Measurements from ENCODE around the gene TMEM273. TPM values are rescaled to one million over a fixed set of nuclear protein-coding genes. Genes with fewer than 3 reads are reported as not detected.

Gene TMEM273
- total RNA-seq, 1 donor: not detected

DNA sequence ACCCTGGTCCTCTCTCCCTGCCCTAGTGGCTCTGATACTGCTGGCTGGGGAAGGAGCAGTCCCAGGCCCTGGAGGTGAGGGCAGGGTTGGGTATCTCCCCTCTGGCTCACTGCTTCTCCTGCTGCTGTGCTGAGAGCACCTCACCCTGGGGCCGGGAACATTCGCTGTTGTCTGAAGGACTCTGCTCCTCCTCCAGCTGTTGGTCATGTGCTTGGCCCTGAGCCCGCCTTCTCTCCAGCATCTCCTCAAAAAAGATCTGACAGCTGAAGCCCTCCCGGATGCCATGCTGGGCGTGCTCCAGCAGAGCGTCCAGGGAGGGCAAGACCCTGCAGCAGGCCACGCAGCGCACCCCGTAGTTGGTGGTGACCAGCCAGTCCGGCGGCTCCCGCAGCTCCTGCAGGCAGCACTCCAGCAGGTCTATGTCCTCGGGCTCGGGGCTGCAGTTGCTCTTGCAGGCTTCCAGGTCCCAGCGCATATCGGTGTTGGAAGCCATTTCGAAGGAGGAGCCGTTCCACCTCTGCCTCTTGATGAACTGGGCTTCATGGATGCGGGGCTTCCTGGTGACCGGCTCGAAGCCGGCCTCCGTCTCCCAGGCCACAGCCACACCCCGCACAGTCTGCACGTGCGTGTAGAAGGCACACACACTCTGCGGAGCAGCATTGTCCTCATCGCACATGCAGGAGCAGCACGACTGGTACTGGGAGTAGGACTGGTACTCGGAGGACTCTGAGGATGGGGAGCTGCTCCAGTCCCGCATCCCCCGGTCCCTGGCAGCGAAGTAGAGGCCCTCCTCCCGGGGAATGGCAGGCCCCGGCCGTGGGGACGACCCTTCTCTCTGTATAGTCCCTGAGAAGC is 56.5 kb downstream of the TMEM273 start:
- TF ChIP-seq, protein P1, sequence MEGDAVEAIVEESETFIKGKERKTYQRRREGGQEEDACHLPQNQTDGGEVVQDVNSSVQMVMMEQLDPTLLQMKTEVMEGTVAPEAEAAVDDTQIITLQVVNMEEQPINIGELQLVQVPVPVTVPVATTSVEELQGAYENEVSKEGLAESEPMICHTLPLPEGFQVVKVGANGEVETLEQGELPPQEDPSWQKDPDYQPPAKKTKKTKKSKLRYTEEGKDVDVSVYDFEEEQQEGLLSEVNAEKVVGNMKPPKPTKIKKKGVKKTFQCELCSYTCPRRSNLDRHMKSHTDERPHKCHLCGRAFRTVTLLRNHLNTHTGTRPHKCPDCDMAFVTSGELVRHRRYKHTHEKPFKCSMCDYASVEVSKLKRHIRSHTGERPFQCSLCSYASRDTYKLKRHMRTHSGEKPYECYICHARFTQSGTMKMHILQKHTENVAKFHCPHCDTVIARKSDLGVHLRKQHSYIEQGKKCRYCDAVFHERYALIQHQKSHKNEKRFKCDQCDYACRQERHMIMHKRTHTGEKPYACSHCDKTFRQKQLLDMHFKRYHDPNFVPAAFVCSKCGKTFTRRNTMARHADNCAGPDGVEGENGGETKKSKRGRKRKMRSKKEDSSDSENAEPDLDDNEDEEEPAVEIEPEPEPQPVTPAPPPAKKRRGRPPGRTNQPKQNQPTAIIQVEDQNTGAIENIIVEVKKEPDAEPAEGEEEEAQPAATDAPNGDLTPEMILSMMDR (IDR thresholded peaks at IDR 0.05; ENCODE audit: insufficient read depth, low read depth, low read length): no peak
- H3K4me3 ChIP-seq (ENCODE audit: low read depth, low read length): no peak overlapping the region
- DNase-seq (ENCODE audit: low read depth): no peak

DNA sequence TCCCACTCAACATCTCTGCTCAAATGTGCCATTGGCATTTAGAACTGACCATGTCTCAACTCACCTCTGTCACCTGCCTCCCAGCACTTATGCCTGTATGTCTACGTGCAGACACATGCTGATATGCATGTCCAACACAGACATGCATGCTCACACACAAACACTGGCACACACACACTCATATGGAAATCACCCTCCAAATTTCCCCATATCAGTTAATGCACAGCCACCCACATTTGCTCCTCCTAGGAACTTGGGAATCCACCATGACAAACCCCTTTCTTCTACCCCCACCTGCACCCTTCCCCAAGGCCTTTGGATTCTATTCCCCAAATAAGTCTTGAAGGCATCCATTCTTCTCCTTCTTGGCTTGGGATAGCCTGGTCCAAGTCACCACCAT is 58.8 kb downstream of the TMEM273 start:
- DNase-seq (ENCODE audit: low read depth): no peak
- TF ChIP-seq, protein P1 (IDR thresholded peaks at IDR 0.05; ENCODE audit: insufficient read depth, low read depth, low read length): no peak
- no peak overlapping the region for H3K4me3 ChIP-seq (ENCODE audit: low read depth, low read length)

DNA sequence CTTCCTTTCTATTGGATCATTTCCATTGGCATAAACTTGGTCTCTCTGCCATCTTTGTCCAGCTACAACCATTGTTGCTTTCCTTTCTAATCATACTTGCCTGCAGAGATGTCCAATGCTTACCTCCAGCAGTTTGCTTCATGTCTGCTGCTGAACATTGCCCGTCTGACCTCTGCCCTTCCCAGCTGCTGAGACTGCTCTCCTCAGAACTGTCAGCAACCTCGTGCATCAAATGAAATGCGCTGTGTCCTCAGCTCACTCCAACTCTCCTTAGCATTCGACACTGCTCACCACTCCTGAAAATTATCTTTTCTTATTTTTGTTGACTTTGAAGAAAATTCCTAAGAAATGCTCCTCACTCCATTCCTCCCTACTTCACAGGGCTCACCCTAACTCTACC is 59.3 kb downstream of the TMEM273 start:
- TF ChIP-seq, protein P1 (IDR thresholded peaks at IDR 0.05; ENCODE audit: insufficient read depth, low read depth, low read length): no peak
- no peak for DNase-seq (ENCODE audit: low read depth)
- no peak overlapping the region for H3K4me3 ChIP-seq (ENCODE audit: low read depth, low read length)

DNA sequence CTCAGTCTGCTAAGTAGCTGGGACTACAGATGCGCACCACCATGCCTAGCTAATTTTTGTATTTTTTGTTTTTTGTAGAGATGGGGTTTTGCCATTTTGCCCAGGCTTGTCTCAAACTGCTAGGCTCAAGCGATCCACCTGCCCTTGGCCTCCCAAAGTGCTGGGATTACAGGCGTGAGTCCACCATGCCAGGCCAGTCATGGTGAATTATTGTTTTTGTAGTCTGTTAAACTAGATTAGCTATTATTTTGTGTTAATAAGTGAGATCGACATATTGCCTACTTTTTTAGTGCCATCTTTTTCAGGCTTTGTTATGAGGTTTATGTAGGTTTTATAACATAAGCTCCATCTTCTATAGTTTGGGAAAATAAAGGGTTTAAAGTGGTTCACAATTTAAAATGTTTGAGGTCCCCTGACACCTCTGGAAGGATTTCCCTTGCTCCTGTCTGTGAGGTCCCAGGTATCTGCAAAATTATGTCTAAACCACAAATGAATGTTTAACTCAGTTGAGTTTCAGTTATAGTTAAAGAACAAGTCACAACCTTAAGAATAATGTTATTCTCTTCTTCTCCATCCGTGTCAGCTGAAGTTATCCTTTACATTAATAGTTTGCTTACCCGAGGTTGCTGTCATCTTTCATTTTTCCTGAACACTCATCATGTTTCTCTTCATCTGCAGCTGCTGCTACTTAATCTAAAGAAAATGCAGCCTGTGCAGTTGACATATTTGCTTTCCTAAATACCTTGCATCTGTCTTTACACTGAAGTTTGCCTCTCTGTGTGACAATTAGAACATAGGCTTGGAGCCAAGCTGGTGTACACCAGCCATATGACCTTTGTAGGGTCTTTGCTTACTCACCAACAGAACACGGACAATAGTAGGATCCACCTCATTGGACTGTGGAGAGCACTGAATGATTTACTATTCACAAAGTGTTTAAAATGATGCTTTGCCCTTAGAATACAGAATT is 63.9 kb downstream of the TMEM273 start:
- no peak overlapping the region for H3K4me3 ChIP-seq (ENCODE audit: low read depth, low read length)
- no peak for DNase-seq (ENCODE audit: low read depth)
- TF ChIP-seq, protein P1 (IDR thresholded peaks at IDR 0.05; ENCODE audit: insufficient read depth, low read depth, low read length): no peak

DNA sequence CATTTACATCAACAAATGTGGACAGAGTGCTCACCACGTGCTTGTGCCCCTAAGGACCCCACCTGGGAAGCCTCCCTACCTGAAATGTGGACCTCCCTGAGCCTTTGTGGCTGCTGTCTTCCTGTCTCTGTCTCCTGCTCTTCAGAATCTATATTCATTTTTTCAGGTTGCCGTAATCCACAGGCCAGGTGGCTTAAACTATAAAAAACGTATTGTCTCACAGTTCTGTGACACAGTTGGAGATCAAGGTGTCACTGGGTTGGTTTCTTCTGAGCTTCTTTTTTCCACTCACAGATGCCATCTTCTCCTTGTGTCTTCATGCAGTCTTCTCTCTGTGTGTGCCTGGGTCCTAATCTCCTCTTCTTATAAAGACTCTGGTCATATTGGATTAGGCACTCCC is 67.3 kb downstream of the TMEM273 start:
- TF ChIP-seq, protein P1 (IDR thresholded peaks at IDR 0.05; ENCODE audit: insufficient read depth, low read depth, low read length): no peak
- no peak for DNase-seq (ENCODE audit: low read depth)
- no peak overlapping the region for H3K4me3 ChIP-seq (ENCODE audit: low read depth, low read length)

DNA sequence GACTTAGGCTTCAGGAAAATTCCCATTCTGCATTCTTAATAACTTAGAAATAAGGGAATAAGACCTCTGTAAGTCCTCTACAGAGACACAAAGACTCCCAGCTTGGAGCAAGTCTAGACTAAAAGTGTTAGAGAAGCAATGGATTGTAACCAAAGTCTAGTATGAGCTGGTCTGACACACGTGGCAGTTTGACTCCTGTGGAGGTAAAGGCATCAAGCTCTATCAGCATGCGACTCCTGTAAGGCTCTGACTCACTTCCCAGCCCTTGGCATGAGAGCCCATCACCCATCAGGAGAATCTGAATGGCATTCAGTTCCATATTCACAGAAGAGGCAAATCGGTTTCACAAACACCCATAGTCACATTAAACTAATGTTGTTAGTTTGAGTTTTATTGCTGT is 68.4 kb downstream of the TMEM273 start:
- TF ChIP-seq, protein P1 (IDR thresholded peaks at IDR 0.05; ENCODE audit: insufficient read depth, low read depth, low read length): no peak
- no peak for DNase-seq (ENCODE audit: low read depth)

More for the DNA sequence above, 68.4 kb downstream of the TMEM273 start:
- no peak overlapping the region for H3K4me3 ChIP-seq (ENCODE audit: low read depth, low read length)

All from fibroblast of villous mesenchyme (primary cell).